H9 (cell line): ENCODE results near the gene YY1. TPM values are rescaled to one million over a fixed set of nuclear protein-coding genes. Genes with fewer than 3 reads are reported as not detected.
"Not testable (repeated sequence)": the region's sequence is repeated elsewhere in the genome, so short reads cannot be mapped to it uniquely, and the experiment has no call there.

Source experiments
- DNase-seq: peaks from one replicate; pipeline ENCODE4 v3.0.0-alpha.2; 2017
- H2AFZ ChIP-seq: one replicate; pipeline ENCODE4 v1.6.1; 2013; ENCODE audit warnings: mild to moderate bottlenecking, low read length, control low read depth, moderate library complexity
- H2AK5ac ChIP-seq: 2 replicates; pipeline ENCODE4 v1.6.1; 2013; ENCODE audit warnings: low read length, control low read depth, mixed read lengths; ENCODE audit not compliant: insufficient read length
- H2BK120ac ChIP-seq: one replicate; pipeline ENCODE4 v1.6.1; 2013; ENCODE audit warnings: low read depth, mild to moderate bottlenecking, low read length, control low read depth, inconsistent platforms; ENCODE audit not compliant: poor library complexity, severe bottlenecking
- H2BK12ac ChIP-seq: 2 replicates; pipeline ENCODE4 v1.6.1; 2013; ENCODE audit warnings: low read length, control low read depth, mixed read lengths, low read depth; ENCODE audit not compliant: insufficient read length
- H2BK15ac ChIP-seq: 2 replicates; pipeline ENCODE4 v1.6.1; 2013; ENCODE audit warnings: low read depth, low read length, control low read depth
- H2BK20ac ChIP-seq: one replicate; pipeline ENCODE4 v1.6.1; 2013; ENCODE audit warnings: low read depth, mild to moderate bottlenecking, low read length, control low read depth, inconsistent platforms; ENCODE audit not compliant: poor library complexity, severe bottlenecking
- H2BK5ac ChIP-seq: 2 replicates; pipeline ENCODE4 v1.6.1; 2013; ENCODE audit warnings: low read length, control low read depth, mixed read lengths; ENCODE audit not compliant: insufficient read length
- H3K14ac ChIP-seq: 2 replicates; pipeline ENCODE4 v1.6.1; 2013; ENCODE audit warnings: low read length, control low read depth; ENCODE audit not compliant: insufficient read depth
- H3K18ac ChIP-seq: 2 replicates; pipeline ENCODE4 v1.6.1; 2013; ENCODE audit warnings: low read depth, mild to moderate bottlenecking, mixed read lengths, low read length, control low read depth; ENCODE audit not compliant: insufficient read length
- H3K23ac ChIP-seq: 2 replicates; pipeline ENCODE4 v1.6.1; 2013; ENCODE audit warnings: low read length, control low read depth, mixed read lengths, low read depth; ENCODE audit not compliant: insufficient read length
- H3K23me2 ChIP-seq: 2 replicates; pipeline ENCODE4 v1.6.1; 2013; ENCODE audit warnings: low read depth, mild to moderate bottlenecking, mixed read lengths, low read length, control low read depth; ENCODE audit not compliant: insufficient read length, poor library complexity, severe bottlenecking
- H3K27ac ChIP-seq: 2 replicates; pipeline ENCODE4 v1.5.1; 2013; ENCODE audit warnings: low read length, control low read depth, mixed read lengths, low read depth; ENCODE audit not compliant: insufficient read length
- H3K27me3 ChIP-seq: 2 replicates; pipeline ENCODE4 v1.6.1; 2013; ENCODE audit warnings: low read length, control low read depth, inconsistent platforms; ENCODE audit not compliant: insufficient read depth
- H3K4ac ChIP-seq: 2 replicates; pipeline ENCODE4 v1.6.1; 2013; ENCODE audit warnings: low read depth, mild to moderate bottlenecking, control low read depth, inconsistent platforms, low read length, moderate library complexity
- H3K4me1 ChIP-seq: 2 replicates; pipeline ENCODE4 v1.6.1; 2013; ENCODE audit warnings: low read length, control low read depth, inconsistent platforms; ENCODE audit not compliant: insufficient read depth
- H3K4me2 ChIP-seq: 2 replicates; pipeline ENCODE4 v1.6.1; 2013; ENCODE audit warnings: low read length, control low read depth, mixed read lengths; ENCODE audit not compliant: insufficient read length, insufficient read depth
- H3K56ac ChIP-seq: 2 replicates; pipeline ENCODE4 v1.6.1; 2013; ENCODE audit warnings: low read depth, mild to moderate bottlenecking, mixed read lengths, low read length, control low read depth; ENCODE audit not compliant: insufficient read length
- H3K79me1 ChIP-seq: 2 replicates; pipeline ENCODE4 v1.6.1; 2013; ENCODE audit warnings: low read depth, mild to moderate bottlenecking, moderate library complexity, low read length, control low read depth, inconsistent platforms; ENCODE audit not compliant: insufficient read depth, poor library complexity, severe bottlenecking
- H3K79me2 ChIP-seq: 2 replicates; pipeline ENCODE4 v1.6.1; 2013; ENCODE audit warnings: low read length, control low read depth, inconsistent platforms; ENCODE audit not compliant: insufficient read depth
- H3K9ac ChIP-seq: 2 replicates; pipeline ENCODE4 v1.6.1; 2013; ENCODE audit warnings: low read length, control low read depth, mixed read lengths; ENCODE audit not compliant: insufficient read length; ENCODE audit errors: extremely low read depth
- H3K9me3 ChIP-seq: one replicate; pipeline ENCODE4 v1.6.1; 2013; ENCODE audit warnings: low read depth, low read length, inconsistent platforms; ENCODE audit not compliant: control insufficient read depth
- H3T11ph ChIP-seq: one replicate; pipeline ENCODE4 v1.6.1; 2013; ENCODE audit warnings: mild to moderate bottlenecking, low read length, control low read depth, inconsistent platforms
- H4K20me1 ChIP-seq: one replicate; pipeline ENCODE4 v1.6.1; 2013; ENCODE audit not compliant: control insufficient read depth, insufficient read length, insufficient read depth
- H4K5ac ChIP-seq: 2 replicates; pipeline ENCODE4 v1.6.1; 2013; ENCODE audit warnings: low read depth, mild to moderate bottlenecking, mixed read lengths, low read length, control low read depth; ENCODE audit not compliant: insufficient read length
- H4K8ac ChIP-seq: replicated peaks from 2 replicates; pipeline ENCODE4 v1.6.1; 2013; ENCODE audit warnings: low read length, control low read depth, mixed read lengths, low read depth; ENCODE audit not compliant: insufficient read length
- H4K91ac ChIP-seq: 2 replicates; pipeline ENCODE4 v1.6.1; 2013; ENCODE audit warnings: low read depth, mild to moderate bottlenecking, moderate library complexity, mixed read lengths, low read length, control low read depth; ENCODE audit not compliant: insufficient read length
- H3K27ac Mint-ChIP-seq, 3 experiments: 2 replicates in 2 of 3; 3 replicates in 1 of 3; pipeline ENCODE4 v1.8.0; 2020 to 2021; ENCODE audit warnings: mixed read lengths in 3 of 3, mild to moderate bottlenecking in 1 of 3, moderate library complexity in 1 of 3
- H3K27me3 Mint-ChIP-seq: 2 replicates; pipeline ENCODE4 v1.8.0; 2021; ENCODE audit warnings: low read depth, mild to moderate bottlenecking, moderate library complexity, mixed read lengths
- H3K36me3 Mint-ChIP-seq, 3 experiments: 2 replicates in 2 of 3; 3 replicates in 1 of 3; pipeline ENCODE4 v1.8.0; 2020 to 2021; ENCODE audit warnings: low read depth in 3 of 3, mixed read lengths in 3 of 3; ENCODE audit not compliant: insufficient read depth in 1 of 3
- H3K4me1 Mint-ChIP-seq, 2 experiments: 2 replicates each; pipeline ENCODE4 v1.8.0; 2020; ENCODE audit warnings: mixed read lengths in 2 of 2
- H3K4me3 Mint-ChIP-seq, 2 experiments: 2 replicates in 1 of 2; 3 replicates in 1 of 2; pipeline ENCODE4 v1.8.0; 2020 to 2021; ENCODE audit warnings: mild to moderate bottlenecking in 2 of 2, mixed read lengths in 2 of 2, moderate library complexity in 1 of 2
- H3K9me3 Mint-ChIP-seq, 2 experiments: 2 replicates in 1 of 2; 3 replicates in 1 of 2; pipeline ENCODE4 v1.8.0; 2020; ENCODE audit warnings: mild to moderate bottlenecking in 2 of 2, mixed read lengths in 2 of 2, moderate library complexity in 1 of 2
- CTCF ChIP-seq: fragments of 200-600 bp; sonication (generic); conservative IDR thresholded peaks from 3 replicates; pipeline ENCODE4 v1.8.0; 2021; ENCODE audit warnings: antibody characterized with exemption, mild to moderate bottlenecking
- WGBS: extraction: QIAGEN DNeasy Blood & Tissue Kit; methylation state at CpG from one replicate; pipeline ENCODE4 v1.1.7; 2013; ENCODE audit warnings: missing lambda C conversion rate, low lambda C conversion rate, mixed read lengths; ENCODE audit not compliant: insufficient read length; ENCODE audit errors: extremely low coverage; 5-methylcytosine and 5-hydroxymethylcytosine counted together
- total RNA-seq: library from RNA; stranded (reverse); gene quantifications from 2 replicates; pipeline ENCODE4 v1.2.1, GENCODE V29; 2021

Gene YY1
- total RNA-seq, 1 experiment from 2014 or later, result 103 TPM

GRCh38 chr14:100282766-100283419 is 43.9 kb downstream of the YY1 start:
- H3K27ac Mint-ChIP-seq, result peak overlapping the region in 2 of 3 experiments; percentile 81 to 90; a peak in 4 of 7 replicates

GRCh38 chr14:100283436-100283835 is 44.5 kb downstream of the YY1 start:
- not testable (repeated sequence) for H3K79me2 ChIP-seq, H3K4me3 Mint-ChIP-seq, H3K14ac ChIP-seq, H3K4me1 ChIP-seq, H3K18ac ChIP-seq, H3K79me1 ChIP-seq, H3K9ac ChIP-seq, H3K9me3 ChIP-seq, H2BK5ac ChIP-seq, H3K27ac ChIP-seq, H3K56ac ChIP-seq, H3K23ac ChIP-seq, H4K8ac ChIP-seq, H4K91ac ChIP-seq, H2AK5ac ChIP-seq, DNase-seq, H2BK15ac ChIP-seq, H2AFZ ChIP-seq, H2BK12ac ChIP-seq, H4K5ac ChIP-seq, H3K4ac ChIP-seq, H3K23me2 ChIP-seq, H3K9me3 Mint-ChIP-seq, H3K27me3 ChIP-seq, H3K27me3 Mint-ChIP-seq, H2BK20ac ChIP-seq, H2BK120ac ChIP-seq, H3T11ph ChIP-seq, H3K4me2 ChIP-seq, H4K20me1 ChIP-seq
- Mint-ChIP-seq H3K27ac (peak overlapping the region in 2 of 3 experiments; percentile 81 to 90; a peak in 3 of 7 replicates), H3K36me3 (peaks cover 11 to 17% (median 13%) of the 10 kb centered on the region in 3 experiments), H3K4me1 (peaks cover 30 to 37% of the 10 kb centered on the region in 2 experiments)
- WGBS, result no CpG with 5 or more reads among the region's 9 CpGs

More at GRCh38 chr14:100282766-100283419, 43.9 kb downstream of the YY1 start:
- Mint-ChIP-seq H3K4me3 (no peak overlapping the region), H3K27me3 (no peaks in the 10 kb centered on the region), H3K4me1 (peaks cover 30 to 37% of the 10 kb centered on the region in 2 experiments), H3K36me3 (peaks cover 11 to 17% (median 13%) of the 10 kb centered on the region in 3 experiments), H3K9me3 (no peaks in the 10 kb centered on the region)
- no peak overlapping the region for H3K27ac ChIP-seq
- no peak for DNase-seq
- H2BK15ac ChIP-seq, result no peak overlapping the region
- H3K56ac ChIP-seq, result no peak overlapping the region
- no CpG with 5 or more reads among the region's 9 CpGs for WGBS
- no peak overlapping the region for H3K23ac ChIP-seq
- H3K4me2 ChIP-seq, result no peak overlapping the region
- no peak for TF ChIP-seq CTCF
- H2AFZ ChIP-seq, result no peak overlapping the region
- H2BK5ac ChIP-seq, result no peak overlapping the region
- H3K27me3 ChIP-seq, result no peaks in the 10 kb centered on the region
- H2BK20ac ChIP-seq, result no peak overlapping the region
- no peak overlapping the region; the same call in 1 of the 2 replicates for H3K14ac ChIP-seq
- no peaks in the 10 kb centered on the region for H3K23me2 ChIP-seq
- H3K18ac ChIP-seq, result no peak overlapping the region
- H3K4me1 ChIP-seq, result no peaks in the 10 kb centered on the region; the same call in 1 of the 2 replicates
- H3K9ac ChIP-seq, result no peak overlapping the region
- H3K79me2 ChIP-seq, result no peaks in the 10 kb centered on the region; the same call in 1 of the 2 replicates
- H3T11ph ChIP-seq, result no peak overlapping the region
- no peaks in the 10 kb centered on the region for H3K79me1 ChIP-seq
- H4K91ac ChIP-seq, result no peak overlapping the region
- no peak overlapping the region for H2BK120ac ChIP-seq
- H2AK5ac ChIP-seq, result no peak overlapping the region
- H4K5ac ChIP-seq, result no peak overlapping the region
- H2BK12ac ChIP-seq, result no peak overlapping the region
- no peak overlapping the region for H4K8ac ChIP-seq
- no peaks in the 10 kb centered on the region for H4K20me1 ChIP-seq
- no peaks in the 10 kb centered on the region for H3K9me3 ChIP-seq
- H3K4ac ChIP-seq, result no peak overlapping the region
